Naive thymus-derived CD4-positive, alpha-beta T cell (primary cell): Measurements from ENCODE around the gene RBM46. TPM values are rescaled to one million over a fixed set of nuclear protein-coding genes. Genes with fewer than 3 reads are reported as not detected.

Source experiments
- ATAC-seq: fragments of 150-1000 bp; cut with Tn5 transposase; 2 replicates; pipeline ENCODE4 v1.10.0; 2021; ENCODE audit warnings: mild to moderate bottlenecking, moderate library complexity
- CTCF ChIA-PET: fragments of 350-600 bp; sonication (Branson Sonifier 250); formaldehyde crosslinking; loops from one replicate; lab custom pipeline; 2021; ENCODE audit warnings: antibody characterized with exemption; lab: Charles Lee
- POLR2A ChIA-PET: fragments of 350-600 bp; sonication (Branson Sonifier 250); formaldehyde crosslinking; loops from one replicate; lab custom pipeline; 2021; ENCODE audit warnings: antibody characterized with exemption, inconsistent platforms; lab: Charles Lee
- DNase-seq, 9 donors: peaks; one replicate each; pipeline versions ENCODE4 v3.0.0 to v3.0.0-alpha.2; 2020 to 2022; ENCODE audit warnings: mixed read lengths in 1 of 9
- H3K27ac ChIP-seq: one replicate; pipeline ENCODE4 v1.7.0; 2013; ENCODE audit warnings: mild to moderate bottlenecking, low read depth, low read length, moderate library complexity
- H3K27me3 ChIP-seq, 2 donors: one replicate each; pipeline ENCODE4 v1.7.0; 2013; ENCODE audit warnings: low read length in 2 of 2, mild to moderate bottlenecking in 2 of 2, moderate library complexity in 2 of 2; ENCODE audit not compliant: control insufficient read depth in 2 of 2, insufficient read depth in 2 of 2
- H3K36me3 ChIP-seq, 3 experiments: 1 replicate in 2 of 3; 2 replicates in 1 of 3; pipeline ENCODE4 v1.7.0; 2013; ENCODE audit warnings: low read length in 3 of 3, mild to moderate bottlenecking in 3 of 3, moderate library complexity in 1 of 3; ENCODE audit not compliant: insufficient read depth in 3 of 3, control insufficient read depth in 2 of 3
- H3K4me1 ChIP-seq, 2 donors: one replicate each; pipeline ENCODE4 v1.7.0; 2013; ENCODE audit warnings: low read length in 2 of 2, mild to moderate bottlenecking in 2 of 2, moderate library complexity in 1 of 2; ENCODE audit not compliant: control insufficient read depth in 2 of 2, insufficient read depth in 2 of 2
- H3K4me3 ChIP-seq: 2 replicates; pipeline ENCODE4 v1.7.0; 2013; ENCODE audit warnings: mild to moderate bottlenecking, low read length
- H3K9me3 ChIP-seq, 3 experiments: 1 replicate in 2 of 3; 2 replicates in 1 of 3; pipeline ENCODE4 v1.7.0; 2013; ENCODE audit warnings: low read length in 3 of 3; ENCODE audit not compliant: control insufficient read depth in 2 of 3
- H3K27ac Mint-ChIP-seq, 9 donors: one replicate each; pipeline ENCODE4 v1.8.0; 2020 to 2022; ENCODE audit warnings: mixed read lengths in 9 of 9, mild to moderate bottlenecking in 8 of 9, moderate library complexity in 5 of 9, inconsistent platforms in 2 of 9
- H3K27me3 Mint-ChIP-seq, 5 donors: one replicate each; pipeline ENCODE4 v1.8.0; 2021 to 2022; ENCODE audit warnings: mixed read lengths in 5 of 5, mild to moderate bottlenecking in 1 of 5
- H3K36me3 Mint-ChIP-seq, 5 donors: one replicate each; pipeline ENCODE4 v1.8.0; 2020 to 2022; ENCODE audit warnings: mixed read lengths in 5 of 5, mild to moderate bottlenecking in 3 of 5, inconsistent platforms in 1 of 5
- H3K4me1 Mint-ChIP-seq, 7 donors: one replicate each; pipeline ENCODE4 v1.8.0; 2020 to 2022; ENCODE audit warnings: mixed read lengths in 7 of 7, mild to moderate bottlenecking in 3 of 7, inconsistent platforms in 1 of 7
- H3K4me3 Mint-ChIP-seq, 10 donors: one replicate each; pipeline ENCODE4 v1.8.0; 2020 to 2022; ENCODE audit warnings: mild to moderate bottlenecking in 10 of 10, mixed read lengths in 10 of 10, moderate library complexity in 6 of 10, inconsistent platforms in 2 of 10
- H3K9me3 Mint-ChIP-seq, 11 donors: one replicate each; pipeline ENCODE4 v1.8.0; 2020 to 2022; ENCODE audit warnings: mixed read lengths in 11 of 11, mild to moderate bottlenecking in 4 of 11, inconsistent platforms in 1 of 11, moderate library complexity in 1 of 11
- intact Hi-C, 2 donors: fragments of 100-400 bp; cut with micrococcal nuclease; formaldehyde crosslinking; loops; one replicate each; pipeline ENCODE4 v1.15.1; 2023
- polyA plus RNA-seq, 2 donors: library from polyadenylated mRNA; unstranded; fragments of 300-500 nt; fragmentation: Illumina TruSeq; gene quantifications; one replicate each; pipeline ENCODE4 v1.2.3, GENCODE V29; 2021
- total RNA-seq, 6 experiments: library from RNA in 5 of 6; stranded (reverse) in 5 of 6; gene quantifications; 1 replicate in 5 of 6; 2 replicates in 1 of 6; pipeline ENCODE4 v1.2.3 and lab custom pipeline; 2021 to 2026

RBM46 gene
- total and polyA plus RNA-seq, 7 experiments from 2014 or later, result not detected

DNA sequence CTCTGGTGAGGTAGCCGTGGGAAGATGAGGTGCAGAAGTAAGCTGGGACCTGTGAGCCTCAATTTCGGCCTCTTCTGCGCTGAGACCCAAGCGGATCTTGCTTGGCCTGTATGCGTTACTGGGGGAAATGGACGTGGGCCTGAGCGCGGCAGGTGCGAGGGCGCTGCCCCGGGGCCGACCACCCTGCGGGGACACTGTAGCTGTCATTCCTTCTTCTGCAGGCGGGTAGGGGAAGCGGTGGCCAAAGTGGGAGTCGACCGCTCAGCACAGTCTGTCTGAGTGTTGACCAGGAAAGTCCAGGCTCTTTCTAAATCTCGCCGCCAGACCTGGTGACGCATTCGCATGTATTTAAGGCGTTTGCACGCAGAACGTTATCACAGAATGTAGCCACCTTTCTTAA lies 40.6 kb upstream of the RBM46 start:
- H3K27ac ChIP-seq, result no peak overlapping the region
- H3K27me3 ChIP-seq, result peaks cover 0 to 6% of the 10 kb centered on the region in 2 donors
- intact Hi-C loops, result loop anchor here in 1 of 2 donors (5.0 to 10.0 kb wide), 3 partner anchors 186 to 924 kb away; partner anchors contain the start of genes DCHS2, GUCY1A1 and PLRG1
- H3K4me1 ChIP-seq, result no peaks in the 10 kb centered on the region
- Mint-ChIP-seq H3K36me3 (no peaks in the 10 kb centered on the region), H3K27ac (no peak overlapping the region), H3K4me1 (peaks cover 11 to 38% (median 21%) of the 10 kb centered on the region in 7 donors), H3K27me3 (peaks cover 56 to 71% (median 61%) of the 10 kb centered on the region in 5 donors), H3K4me3 (no peak overlapping the region), H3K9me3 (peaks cover 0 to 3% (median 0%) of the 10 kb centered on the region in 11 donors)
- no peaks in the 10 kb centered on the region for H3K9me3 ChIP-seq
- CTCF ChIA-PET, result no interaction called here
- H3K36me3 ChIP-seq, result no peaks in the 10 kb centered on the region
- DNase-seq, result no peak
- POLR2A ChIA-PET, result no interaction called here
- no peak for ATAC-seq
- H3K4me3 ChIP-seq, result no peak overlapping the region

DNA sequence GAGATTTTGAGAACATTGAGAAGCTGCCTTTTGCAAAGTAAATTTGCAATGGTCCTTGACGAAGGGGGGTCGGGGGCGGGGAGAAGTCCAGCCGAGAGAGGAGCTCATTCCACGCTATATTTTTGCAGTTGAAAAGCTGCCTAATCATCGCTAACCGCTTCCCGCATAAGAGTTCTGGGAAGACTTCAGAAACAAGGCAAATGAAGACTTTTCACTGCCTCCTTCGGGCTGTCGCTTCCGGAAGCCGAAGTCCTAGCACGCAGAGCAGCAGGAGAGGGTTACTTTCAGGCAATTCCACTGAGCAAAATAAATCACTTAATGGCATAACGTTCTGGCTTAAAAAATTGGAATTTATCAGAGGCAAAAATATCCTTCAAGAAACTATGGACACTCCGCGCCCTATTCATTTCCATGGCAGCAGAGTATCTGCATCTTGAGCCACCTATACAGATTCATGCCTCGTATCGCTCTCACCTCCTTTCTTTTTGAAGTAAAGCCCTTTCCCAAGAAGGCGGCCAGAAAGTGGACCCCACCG lies 39.9 kb upstream of the RBM46 start:
- intact Hi-C loops, result loop anchor here in 1 of 2 donors (5.0 to 10.0 kb wide), 3 partner anchors 186 to 924 kb away; partner anchors contain the start of genes DCHS2, GUCY1A1 and PLRG1
- DNase-seq (no peak), ATAC-seq (no peak)
- Histone ChIP-seq H3K27me3 (peaks cover 0 to 8% of the 10 kb centered on the region in 2 donors), H3K4me3 (no peak overlapping the region), H3K4me1 (no peaks in the 10 kb centered on the region), H3K9me3 (no peaks in the 10 kb centered on the region), H3K36me3 (no peaks in the 10 kb centered on the region), H3K27ac (no peak overlapping the region)
- Mint-ChIP-seq H3K9me3 (peaks cover 0 to 3% (median 0%) of the 10 kb centered on the region in 11 donors), H3K27me3 (peaks cover 56 to 74% (median 64%) of the 10 kb centered on the region in 5 donors), H3K27ac (no peak overlapping the region), H3K4me1 (peaks cover 11 to 38% (median 21%) of the 10 kb centered on the region in 7 donors), H3K36me3 (no peaks in the 10 kb centered on the region), H3K4me3 (peak overlapping the region in 2 of 10 donors; percentile 27 to 30)
- ChIA-PET CTCF (no interaction called here), POLR2A (no interaction called here)

DNA sequence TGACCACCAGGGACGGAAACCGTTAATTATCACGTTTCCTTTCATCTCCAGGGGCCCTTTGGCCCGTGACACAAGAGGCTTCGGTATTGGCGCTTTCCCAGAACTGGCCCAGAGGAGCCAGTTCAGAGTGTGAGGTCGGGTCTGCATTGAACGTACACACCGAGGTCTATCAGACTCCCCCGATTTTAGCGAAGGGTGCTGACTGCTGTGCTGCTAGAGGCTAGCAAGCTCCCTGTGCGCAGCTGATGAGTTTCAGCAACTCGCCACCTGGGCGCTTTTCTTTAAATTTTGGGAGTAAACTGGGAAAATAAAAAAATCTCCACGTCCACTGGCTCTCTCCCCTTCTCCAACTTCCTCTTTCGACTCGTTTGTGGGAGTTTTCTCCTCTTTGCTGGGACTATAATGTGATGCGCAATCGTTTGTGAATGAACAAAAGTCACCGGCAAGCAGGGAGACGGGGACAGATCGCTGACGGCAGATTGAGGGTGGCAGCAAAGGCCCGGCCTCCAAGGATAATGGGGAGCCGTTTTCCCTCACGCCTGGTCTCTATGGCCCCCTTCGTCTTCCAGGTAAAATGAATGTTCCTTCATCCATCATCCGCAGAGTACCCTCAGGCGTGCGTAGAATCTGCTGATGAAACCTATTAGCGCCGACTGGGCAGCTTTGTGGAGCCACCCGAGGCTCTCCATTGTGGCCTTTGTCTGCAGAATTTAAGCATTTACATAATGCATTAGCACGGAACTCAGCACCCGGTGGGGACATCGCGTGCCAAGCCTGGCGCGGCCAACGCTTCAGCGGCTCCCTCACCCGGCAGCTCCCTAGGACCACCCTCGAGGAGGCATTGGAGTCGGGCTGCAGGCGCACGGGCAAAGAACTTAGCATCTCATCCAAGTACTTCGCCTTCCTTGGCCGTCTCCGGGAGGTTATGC lies 38.9 kb upstream of the RBM46 start:
- H3K9me3 Mint-ChIP-seq, result peaks cover 0 to 3% (median 0%) of the 10 kb centered on the region in 11 donors
- Histone ChIP-seq H3K4me1 (no peaks in the 10 kb centered on the region), H3K4me3 (no peak overlapping the region), H3K36me3 (no peaks in the 10 kb centered on the region), H3K27me3 (peaks cover 0 to 9% of the 10 kb centered on the region in 2 donors), H3K27ac (no peak overlapping the region), H3K9me3 (no peaks in the 10 kb centered on the region)
- DNase-seq, result no peak
- intact Hi-C loops, result loop anchor here in 1 of 2 donors (5.0 to 10.0 kb wide), 3 partner anchors 187 to 923 kb away; partner anchors contain the start of genes DCHS2, GUCY1A1 and PLRG1
- ChIA-PET POLR2A (no interaction called here), CTCF (no interaction called here)
- H3K4me3 Mint-ChIP-seq, result peak overlapping the region in 9 of 10 donors; percentile 34 to 89 (median 59)
- H3K27ac Mint-ChIP-seq, result no peak overlapping the region
- no peaks in the 10 kb centered on the region for H3K36me3 Mint-ChIP-seq
- ATAC-seq, result no peak
- peaks cover 66 to 78% (median 73%) of the 10 kb centered on the region in 5 donors for H3K27me3 Mint-ChIP-seq
- H3K4me1 Mint-ChIP-seq, result peaks cover 11 to 38% (median 21%) of the 10 kb centered on the region in 7 donors

DNA sequence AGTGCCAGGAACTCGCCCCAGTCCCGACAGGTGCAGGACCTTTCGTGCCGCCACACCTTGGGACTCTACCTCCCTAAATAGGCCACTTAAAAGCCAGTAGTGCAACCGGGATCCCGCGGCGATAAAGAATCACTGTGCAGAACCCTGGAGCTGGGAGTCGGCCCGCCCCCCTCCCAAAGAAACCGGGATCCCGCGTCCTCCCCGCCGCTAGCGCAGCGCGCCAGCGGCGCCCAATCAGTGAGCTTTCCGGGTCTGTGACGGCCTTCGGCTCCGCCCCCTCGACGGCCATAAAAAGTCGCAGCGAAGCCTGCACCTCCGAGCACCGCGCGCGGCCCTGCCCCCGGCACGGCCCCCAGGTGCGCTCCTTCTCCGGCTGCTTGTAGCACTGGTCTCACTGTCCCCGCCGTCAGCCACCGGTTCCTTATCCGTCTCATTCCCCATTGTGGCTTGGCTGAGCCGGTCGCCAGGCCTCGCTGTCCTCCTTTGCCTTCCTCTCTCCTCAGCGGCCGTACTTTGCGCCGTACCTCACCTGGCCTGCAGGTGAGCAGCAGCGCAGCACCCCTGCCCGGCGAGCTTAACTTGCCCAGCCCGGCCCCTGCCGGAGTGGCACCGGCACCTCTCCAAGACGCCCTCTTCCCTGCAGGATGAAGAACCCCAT lies 37.3 kb upstream of the RBM46 start, which contains the start of gene LRAT:
Gene LRAT (plus strand): TSS at position 318 of the 658 bp plus-strand sequence. CDS start 327 bp downstream, at position 645.
- Histone ChIP-seq H3K9me3 (no peaks in the 10 kb centered on the region), H3K36me3 (no peaks in the 10 kb centered on the region), H3K27ac (no peak within 1 kb of the TSS), H3K4me3 (peak within 1 kb of the TSS; percentile 30), H3K27me3 (peaks cover 0 to 9% of the 10 kb centered on the region in 2 donors), H3K4me1 (no peaks in the 10 kb centered on the region)
- Mint-ChIP-seq H3K9me3 (peaks cover 0 to 4% (median 0%) of the 10 kb centered on the region in 11 donors), H3K4me3 (peak within 1 kb of the TSS; percentile 82 to 92 (median 88)), H3K27me3 (peaks cover 78 to 90% (median 81%) of the 10 kb centered on the region in 5 donors), H3K4me1 (peaks cover 11 to 38% (median 21%) of the 10 kb centered on the region in 7 donors), H3K36me3 (no peaks in the 10 kb centered on the region), H3K27ac (peak within 1 kb of the TSS in 1 of 9 donors; percentile 29)
- ATAC-seq (peak; percentile 78), DNase-seq (peak in 7 of 9 donors; percentile 0 to 45 (median 10))
- ChIA-PET POLR2A (no interaction called here), CTCF (interaction anchor here (0.6 kb wide), 1 partner anchor 510 kb away, joined by 3 read pairs; no protein-coding TSS in a partner anchor)
- intact Hi-C loops, result loop anchor here in 1 of 2 donors (5.0 to 10.0 kb wide), 3 partner anchors 189 to 921 kb away; partner anchors contain the start of genes DCHS2, GUCY1A1 and PLRG1

DNA sequence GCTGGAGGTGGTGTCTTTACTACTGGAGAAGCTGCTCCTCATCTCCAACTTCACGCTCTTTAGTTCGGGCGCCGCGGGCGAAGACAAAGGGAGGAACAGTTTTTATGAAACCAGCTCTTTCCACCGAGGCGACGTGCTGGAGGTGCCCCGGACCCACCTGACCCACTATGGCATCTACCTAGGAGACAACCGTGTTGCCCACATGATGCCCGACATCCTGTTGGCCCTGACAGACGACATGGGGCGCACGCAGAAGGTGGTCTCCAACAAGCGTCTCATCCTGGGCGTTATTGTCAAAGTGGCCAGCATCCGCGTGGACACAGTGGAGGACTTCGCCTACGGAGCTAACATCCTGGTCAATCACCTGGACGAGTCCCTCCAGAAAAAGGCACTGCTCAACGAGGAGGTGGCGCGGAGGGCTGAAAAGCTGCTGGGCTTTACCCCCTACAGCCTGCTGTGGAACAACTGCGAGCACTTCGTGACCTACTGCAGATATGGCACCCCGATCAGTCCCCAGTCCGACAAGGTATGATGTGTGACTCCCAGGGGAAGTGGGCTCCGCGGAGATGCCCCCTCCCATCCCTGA lies 36.6 kb upstream of the RBM46 start:
- ATAC-seq (no peak), DNase-seq (no peak)
- Mint-ChIP-seq H3K27me3 (peaks cover 74 to 90% (median 80%) of the 10 kb centered on the region in 5 donors), H3K27ac (peak overlapping the region in 1 of 9 donors; percentile 29), H3K4me1 (peaks cover 11 to 38% (median 21%) of the 10 kb centered on the region in 7 donors), H3K36me3 (no peaks in the 10 kb centered on the region), H3K4me3 (peak overlapping the region; percentile 82 to 92 (median 88)), H3K9me3 (peaks cover 0 to 4% (median 0%) of the 10 kb centered on the region in 11 donors)
- ChIA-PET POLR2A (no interaction called here), CTCF (interaction anchor here (0.6 kb wide), 1 partner anchor 511 kb away, joined by 3 read pairs; no protein-coding TSS in a partner anchor)
- Histone ChIP-seq H3K27ac (no peak overlapping the region), H3K27me3 (peaks cover 0 to 9% of the 10 kb centered on the region in 2 donors), H3K4me3 (peak overlapping the region; percentile 30), H3K9me3 (no peaks in the 10 kb centered on the region), H3K36me3 (no peaks in the 10 kb centered on the region), H3K4me1 (no peaks in the 10 kb centered on the region)
- intact Hi-C loops, result loop anchor here in 1 of 2 donors (5.0 to 10.0 kb wide), 3 partner anchors 190 to 920 kb away; partner anchors contain the start of genes DCHS2, GUCY1A1 and PLRG1
